ENCODE results near the gene ERC2.

The ERC2 gene

GRCh38 chr3:55609230-55609827, 858.9 kb downstream of the ERC2 start:
- in situ Hi-C loops (cut with MboI; ENCODE audit: low sequenced_read_pairs), result no loop called here

GRCh38 chr3:55608301-55608937, 859.8 kb downstream of the ERC2 start:
- in situ Hi-C loops (cut with MboI; ENCODE audit: low sequenced_read_pairs), result no loop called here

GRCh38 chr3:55607844-55608243, 860.4 kb downstream of the ERC2 start:
- in situ Hi-C loops (cut with MboI; ENCODE audit: low sequenced_read_pairs), result no loop called here

GRCh38 chr3:55607175-55607574, 861.1 kb downstream of the ERC2 start:
- in situ Hi-C loops (cut with MboI; ENCODE audit: low sequenced_read_pairs), result no loop called here

GRCh38 chr3:55605443-55606236, 862.6 kb downstream of the ERC2 start:
- in situ Hi-C loops (cut with MboI; ENCODE audit: low sequenced_read_pairs), result no loop called here

- in situ Hi-C loops (cut with MboI; ENCODE audit: low sequenced_read_pairs), result no loop called here
Observed at GRCh38 chr3:55604846-55605245, 863.4 kb downstream of the ERC2 start.

GRCh38 chr3:55604402-55604801, 863.9 kb downstream of the ERC2 start:
- in situ Hi-C loops (cut with MboI; ENCODE audit: low sequenced_read_pairs), result no loop called here

GRCh38 chr3:55601366-55602080, 866.7 kb downstream of the ERC2 start:
- in situ Hi-C loops (cut with MboI; ENCODE audit: low sequenced_read_pairs), result no loop called here

- in situ Hi-C loops (cut with MboI; ENCODE audit: low sequenced_read_pairs), result no loop called here
Observed at GRCh38 chr3:55598224-55598623, 870.0 kb downstream of the ERC2 start.

- in situ Hi-C loops (cut with MboI; ENCODE audit: low sequenced_read_pairs), result no loop called here
Observed at GRCh38 chr3:55597641-55598040, 870.6 kb downstream of the ERC2 start.

GRCh38 chr3:55596212-55596611, 872.1 kb downstream of the ERC2 start:
- in situ Hi-C loops (cut with MboI; ENCODE audit: low sequenced_read_pairs), result no loop called here

- in situ Hi-C loops (cut with MboI; ENCODE audit: low sequenced_read_pairs), result no loop called here
Observed at GRCh38 chr3:55595420-55595819, 872.8 kb downstream of the ERC2 start.

GRCh38 chr3:55592572-55592971, 875.7 kb downstream of the ERC2 start:
- in situ Hi-C loops (cut with MboI; ENCODE audit: low sequenced_read_pairs), result no loop called here

GRCh38 chr3:55591888-55592287, 876.4 kb downstream of the ERC2 start:
- in situ Hi-C loops (cut with MboI; ENCODE audit: low sequenced_read_pairs), result no loop called here

GRCh38 chr3:55588146-55588765, 880.0 kb downstream of the ERC2 start:
- in situ Hi-C loops (cut with MboI; ENCODE audit: low sequenced_read_pairs), result no loop called here

- in situ Hi-C loops (cut with MboI; ENCODE audit: low sequenced_read_pairs), result no loop called here
Observed at GRCh38 chr3:55585856-55586255, 882.4 kb downstream of the ERC2 start.

- in situ Hi-C loops (cut with MboI; ENCODE audit: low sequenced_read_pairs), result no loop called here
Observed at GRCh38 chr3:55584716-55585368, 883.4 kb downstream of the ERC2 start.

- in situ Hi-C loops (cut with MboI; ENCODE audit: low sequenced_read_pairs), result no loop called here
Observed at GRCh38 chr3:55584030-55584429, 884.2 kb downstream of the ERC2 start.

- in situ Hi-C loops (cut with MboI; ENCODE audit: low sequenced_read_pairs), result no loop called here
Observed at GRCh38 chr3:55583475-55583874, 884.8 kb downstream of the ERC2 start.

GRCh38 chr3:55579496-55579895, 888.8 kb downstream of the ERC2 start:
- in situ Hi-C loops (cut with MboI; ENCODE audit: low sequenced_read_pairs), result no loop called here
